ENCODE results near the gene GRIP1.

DNA sequence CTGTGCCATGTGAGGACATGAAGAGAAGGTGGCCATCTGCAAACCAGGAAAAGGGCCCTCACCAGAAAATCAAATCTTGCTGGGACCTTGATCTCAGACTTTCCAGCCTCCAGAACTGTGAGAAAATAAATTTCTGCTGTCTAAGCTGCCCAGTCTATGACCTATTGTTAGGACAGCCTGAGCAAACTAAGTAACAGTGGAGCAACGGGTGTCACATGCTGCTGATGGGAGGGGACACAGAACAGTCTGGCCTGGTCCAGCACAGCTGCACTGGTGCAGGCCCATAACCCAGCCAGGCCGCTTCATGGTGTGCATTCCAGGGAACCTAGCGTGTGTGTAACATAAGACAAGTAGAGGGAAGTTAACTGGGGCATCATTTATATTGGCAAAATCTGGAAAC, 42.1 kb downstream of the GRIP1 start:
- TF ChIP-seq, protein P1, sequence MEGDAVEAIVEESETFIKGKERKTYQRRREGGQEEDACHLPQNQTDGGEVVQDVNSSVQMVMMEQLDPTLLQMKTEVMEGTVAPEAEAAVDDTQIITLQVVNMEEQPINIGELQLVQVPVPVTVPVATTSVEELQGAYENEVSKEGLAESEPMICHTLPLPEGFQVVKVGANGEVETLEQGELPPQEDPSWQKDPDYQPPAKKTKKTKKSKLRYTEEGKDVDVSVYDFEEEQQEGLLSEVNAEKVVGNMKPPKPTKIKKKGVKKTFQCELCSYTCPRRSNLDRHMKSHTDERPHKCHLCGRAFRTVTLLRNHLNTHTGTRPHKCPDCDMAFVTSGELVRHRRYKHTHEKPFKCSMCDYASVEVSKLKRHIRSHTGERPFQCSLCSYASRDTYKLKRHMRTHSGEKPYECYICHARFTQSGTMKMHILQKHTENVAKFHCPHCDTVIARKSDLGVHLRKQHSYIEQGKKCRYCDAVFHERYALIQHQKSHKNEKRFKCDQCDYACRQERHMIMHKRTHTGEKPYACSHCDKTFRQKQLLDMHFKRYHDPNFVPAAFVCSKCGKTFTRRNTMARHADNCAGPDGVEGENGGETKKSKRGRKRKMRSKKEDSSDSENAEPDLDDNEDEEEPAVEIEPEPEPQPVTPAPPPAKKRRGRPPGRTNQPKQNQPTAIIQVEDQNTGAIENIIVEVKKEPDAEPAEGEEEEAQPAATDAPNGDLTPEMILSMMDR (IDR thresholded peaks at IDR 0.05; ENCODE audit: borderline replicate concordance, extremely low read depth, low read length, poor library complexity, severe bottlenecking), result no peak
- TF ChIP-seq EZH2 (IDR thresholded peaks at IDR 0.05; ENCODE audit: borderline replicate concordance, low read depth, low read length, severe bottlenecking), result no peak

Data from DND-41 (cell line).